WI38 (cell line): ENCODE results near the gene CST8.

ENCODE experiments used
- H3K4me3 ChIP-seq: 2 replicates; pipeline ENCODE4 v1.5.1; 2011; ENCODE audit warnings: low read depth, mild to moderate bottlenecking, control low read depth, low read length
- CTCF ChIP-seq: IDR thresholded peaks from 2 replicates; pipeline ENCODE4 v1.5.1; 2012; ENCODE audit warnings: low read depth, mild to moderate bottlenecking, control low read depth, low read length

Gene CST8

GRCh38 chr20:23477223-23477622 lies 13.7 kb upstream of the CST8 start:
- no peak for TF ChIP-seq CTCF

GRCh38 chr20:23479043-23479442 lies 11.9 kb upstream of the CST8 start:
- no peak overlapping the region for H3K4me3 ChIP-seq
- no peak for TF ChIP-seq CTCF

More at GRCh38 chr20:23477223-23477622, 13.7 kb upstream of the CST8 start:
- H3K4me3 ChIP-seq = no peak overlapping the region

GRCh38 chr20:23482138-23482537 lies 8.8 kb upstream of the CST8 start:
- no peak for TF ChIP-seq CTCF
- no peak overlapping the region for H3K4me3 ChIP-seq

- TF ChIP-seq CTCF = no peak
- H3K4me3 ChIP-seq = no peak overlapping the region
These were observed 6.8 kb upstream of the CST8 start for GRCh38 chr20:23484081-23484480.

GRCh38 chr20:23488470-23488869 lies 2.4 kb upstream of the CST8 start:
- TF ChIP-seq CTCF = no peak

GRCh38 chr20:23488996-23489395 lies 1.9 kb upstream of the CST8 start:
- no peak for TF ChIP-seq CTCF
- H3K4me3 ChIP-seq = no peak overlapping the region

More at GRCh38 chr20:23488470-23488869, 2.4 kb upstream of the CST8 start:
- H3K4me3 ChIP-seq = no peak overlapping the region

- H3K4me3 ChIP-seq = no peak overlapping the region
These were observed 1.4 kb downstream of the CST8 start for GRCh38 chr20:23492292-23492691.

More at GRCh38 chr20:23492292-23492691, 1.4 kb downstream of the CST8 start:
- TF ChIP-seq CTCF = no peak
